ENCODE data around the gene COX20.

DNA sequence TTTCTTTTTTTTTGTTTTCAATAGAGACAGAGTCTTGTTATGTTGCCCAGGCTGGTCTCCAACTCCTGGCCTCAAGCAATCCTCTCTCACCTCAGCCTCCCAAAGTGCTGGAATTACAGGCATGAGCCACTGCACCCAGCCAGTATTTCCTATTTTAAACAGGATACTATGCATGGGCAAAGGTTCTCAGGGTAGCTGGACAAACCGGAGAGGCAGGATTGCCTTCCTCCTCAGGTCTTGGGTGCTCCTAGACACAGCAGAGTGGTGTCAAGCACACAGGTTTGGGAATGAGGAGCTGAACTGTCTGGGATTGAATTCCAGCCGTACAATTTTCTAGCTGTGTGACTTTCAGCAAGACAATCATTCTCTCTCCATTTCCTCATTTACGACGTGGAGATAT lies 51.8 kb downstream of the COX20 start:
- no peak for TF ChIP-seq EZH2 (IDR thresholded peaks at IDR 0.05; ENCODE audit: low read length)
- TF ChIP-seq, protein P1, sequence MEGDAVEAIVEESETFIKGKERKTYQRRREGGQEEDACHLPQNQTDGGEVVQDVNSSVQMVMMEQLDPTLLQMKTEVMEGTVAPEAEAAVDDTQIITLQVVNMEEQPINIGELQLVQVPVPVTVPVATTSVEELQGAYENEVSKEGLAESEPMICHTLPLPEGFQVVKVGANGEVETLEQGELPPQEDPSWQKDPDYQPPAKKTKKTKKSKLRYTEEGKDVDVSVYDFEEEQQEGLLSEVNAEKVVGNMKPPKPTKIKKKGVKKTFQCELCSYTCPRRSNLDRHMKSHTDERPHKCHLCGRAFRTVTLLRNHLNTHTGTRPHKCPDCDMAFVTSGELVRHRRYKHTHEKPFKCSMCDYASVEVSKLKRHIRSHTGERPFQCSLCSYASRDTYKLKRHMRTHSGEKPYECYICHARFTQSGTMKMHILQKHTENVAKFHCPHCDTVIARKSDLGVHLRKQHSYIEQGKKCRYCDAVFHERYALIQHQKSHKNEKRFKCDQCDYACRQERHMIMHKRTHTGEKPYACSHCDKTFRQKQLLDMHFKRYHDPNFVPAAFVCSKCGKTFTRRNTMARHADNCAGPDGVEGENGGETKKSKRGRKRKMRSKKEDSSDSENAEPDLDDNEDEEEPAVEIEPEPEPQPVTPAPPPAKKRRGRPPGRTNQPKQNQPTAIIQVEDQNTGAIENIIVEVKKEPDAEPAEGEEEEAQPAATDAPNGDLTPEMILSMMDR (optimal IDR thresholded peaks at IDR 0.05 in 1 of 3, IDR thresholded peaks at IDR 0.05 in 1 of 3, conservative IDR thresholded peaks at IDR 0.05 in 1 of 3; ENCODE audit: extremely low read depth in 1 of 3, insufficient read depth in 2 of 3, low read length in 3 of 3), result no peak

All from keratinocyte (primary cell).